Inferior parietal cortex (tissue), 1 donor: Measurements from ENCODE around the gene SERPINA1.

ENCODE experiments used
- DNase-seq: peaks from one replicate; pipeline ENCODE4 v3.0.0-alpha.2; 2016; ENCODE audit errors: extremely low spot score

The SERPINA1 gene

DNA sequence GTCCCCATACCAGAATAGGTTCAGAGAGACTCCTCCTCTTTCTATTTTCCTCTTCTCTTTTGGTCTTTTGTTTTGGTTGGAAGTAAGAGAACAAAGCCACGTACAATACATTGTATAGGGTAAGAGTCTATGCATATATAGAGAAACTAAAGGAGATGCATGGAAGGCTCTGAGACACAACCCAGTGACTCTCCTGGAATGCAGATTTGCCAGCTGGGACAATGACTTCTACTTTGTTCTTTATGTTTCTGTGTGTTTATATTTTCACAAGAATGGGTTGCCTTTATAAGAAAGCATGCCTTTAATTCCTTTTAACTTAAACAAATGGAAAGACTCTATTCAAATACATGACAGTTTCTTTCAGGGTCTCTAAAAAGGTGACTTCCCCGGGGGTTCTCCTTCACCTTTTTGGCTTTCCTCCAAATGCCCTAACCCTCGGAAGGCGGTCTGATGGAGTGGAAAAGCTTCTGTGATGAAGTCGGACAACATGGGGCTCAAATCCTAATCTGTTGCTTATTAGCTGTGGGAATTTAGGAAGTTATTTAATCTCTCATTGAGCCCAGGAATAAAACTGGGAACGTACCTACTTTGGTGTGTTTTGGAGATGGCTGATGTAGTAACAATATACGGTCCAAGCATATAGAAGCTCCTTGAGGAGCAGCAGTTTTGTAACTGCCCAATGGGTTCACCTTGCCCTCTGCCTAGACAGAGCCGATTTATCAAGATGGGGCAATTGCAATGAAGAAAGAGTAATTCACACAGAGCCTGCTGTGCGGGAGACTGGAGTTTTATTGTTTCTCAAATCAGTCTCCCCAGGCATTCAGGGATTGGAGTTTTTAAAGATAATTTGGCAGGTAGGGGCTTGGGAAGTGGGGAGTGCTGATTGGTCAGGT lies 9.1 kb upstream of the SERPINA1 start:
- DNase-seq = no peak

DNA sequence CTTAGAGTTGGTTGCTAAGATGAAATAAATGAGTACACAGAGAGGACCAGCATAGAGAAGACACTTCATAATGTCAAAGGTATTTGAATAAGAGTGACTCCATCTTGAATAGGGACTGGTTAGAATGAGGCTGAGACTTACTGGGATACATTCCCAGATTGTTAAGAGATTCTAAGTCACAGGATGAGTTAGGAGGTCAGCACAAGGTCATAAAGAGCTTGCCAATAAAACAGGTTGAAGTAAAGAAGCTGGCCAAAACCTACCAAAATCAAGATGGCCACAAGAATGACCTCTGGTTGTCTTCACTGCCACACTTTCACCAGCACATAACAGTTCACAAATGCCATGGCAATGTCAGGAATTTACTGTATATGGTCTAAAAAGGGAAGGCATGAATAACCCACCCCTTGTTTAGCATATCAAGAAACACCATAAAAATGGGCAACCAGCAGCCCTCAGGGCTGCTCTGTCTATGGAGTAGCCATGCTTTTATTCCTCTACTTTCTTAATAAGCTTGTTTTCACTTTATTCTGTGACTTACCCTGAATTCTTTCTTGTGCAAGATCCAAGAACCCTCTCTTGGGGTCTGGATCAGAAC lies 8.3 kb upstream of the SERPINA1 start:
- DNase-seq = no peak

DNA sequence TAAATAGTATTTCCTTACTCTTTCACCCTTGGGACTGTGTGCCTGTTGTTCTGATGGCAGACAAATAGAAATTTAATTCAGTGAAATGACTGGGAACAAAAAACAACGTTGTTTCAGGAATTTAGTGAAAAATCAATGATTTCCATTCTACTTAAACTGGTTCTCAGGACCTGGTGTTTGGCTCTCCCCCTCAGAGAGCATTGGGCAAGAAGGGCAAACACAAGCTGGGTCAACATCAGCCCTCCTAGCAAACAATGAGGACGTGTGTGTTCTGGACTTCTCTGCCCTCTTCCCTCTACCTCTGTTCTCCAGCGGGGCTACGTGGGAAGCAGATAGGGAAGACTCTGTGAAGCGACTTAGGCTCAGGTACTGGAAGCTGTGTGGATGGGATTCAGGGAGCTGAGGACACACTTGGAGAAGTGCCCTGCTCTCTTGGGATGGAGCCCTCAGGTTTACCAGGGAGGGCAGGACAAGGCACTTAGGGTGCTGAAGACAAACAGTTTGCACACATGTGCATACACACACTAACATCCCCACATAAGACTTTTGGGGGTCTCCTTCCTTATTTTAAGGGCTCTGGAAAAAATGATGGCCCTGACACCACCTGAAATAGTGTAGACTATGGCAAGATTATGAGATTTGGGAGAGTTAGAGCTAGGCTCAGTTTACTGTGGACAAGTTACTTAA lies 7.6 kb upstream of the SERPINA1 start:
- DNase-seq = no peak

- no peak for DNase-seq
Measured at GRCh38 chr14:94395282-94395887, 7.0 kb upstream of the SERPINA1 start.

DNA sequence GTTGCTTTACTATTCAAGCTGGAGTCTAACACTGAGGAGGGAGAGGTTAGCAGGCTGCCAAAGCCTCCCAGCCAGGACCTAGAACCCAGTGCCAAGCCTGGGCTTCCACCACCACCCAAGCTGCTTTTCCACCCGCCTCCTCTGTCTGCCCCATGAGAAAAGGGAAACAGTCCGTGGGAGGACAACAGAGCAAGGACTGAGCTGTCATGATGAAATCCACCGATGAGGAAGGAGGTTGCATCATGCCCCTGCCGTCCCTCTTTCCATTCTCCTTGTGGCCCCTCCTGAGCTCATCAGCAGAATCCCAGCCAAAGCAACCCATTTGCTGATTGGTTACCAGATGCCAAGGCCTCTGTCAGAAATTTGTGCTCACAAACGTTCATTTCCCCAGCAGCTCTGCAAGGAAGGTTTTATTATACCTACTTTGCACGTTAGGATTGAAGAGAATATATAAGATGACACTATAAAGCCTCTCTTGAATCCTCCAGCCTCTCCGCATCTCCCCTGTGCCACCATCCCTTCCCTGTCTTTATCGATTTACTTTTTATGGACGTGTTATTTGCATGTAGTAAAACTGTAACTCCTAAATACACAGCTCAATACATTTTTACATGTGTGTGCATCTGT lies 6.3 kb upstream of the SERPINA1 start:
- no peak for DNase-seq

- DNase-seq = no peak
Measured at GRCh38 chr14:94394025-94394493, 5.7 kb upstream of the SERPINA1 start.

DNA sequence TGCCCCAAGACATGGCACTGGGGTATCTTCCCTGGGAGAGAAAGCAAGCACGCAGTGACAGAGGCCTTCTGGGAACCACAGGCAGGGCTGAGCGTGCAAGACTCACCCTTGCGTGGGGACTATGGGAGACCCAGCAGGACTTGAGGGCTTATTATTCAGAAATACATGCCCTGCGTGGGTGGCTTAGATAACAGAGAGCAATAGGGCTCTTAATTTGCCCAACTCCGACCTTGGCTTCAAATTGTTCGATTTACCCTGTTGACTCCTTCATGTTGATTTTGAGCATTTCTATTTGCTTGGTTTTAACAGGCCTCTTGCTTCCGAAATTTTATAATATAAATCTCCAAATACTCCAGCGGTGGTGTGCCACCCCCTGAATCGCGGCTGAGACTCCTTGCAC lies 5.1 kb upstream of the SERPINA1 start:
- no peak for DNase-seq

DNA sequence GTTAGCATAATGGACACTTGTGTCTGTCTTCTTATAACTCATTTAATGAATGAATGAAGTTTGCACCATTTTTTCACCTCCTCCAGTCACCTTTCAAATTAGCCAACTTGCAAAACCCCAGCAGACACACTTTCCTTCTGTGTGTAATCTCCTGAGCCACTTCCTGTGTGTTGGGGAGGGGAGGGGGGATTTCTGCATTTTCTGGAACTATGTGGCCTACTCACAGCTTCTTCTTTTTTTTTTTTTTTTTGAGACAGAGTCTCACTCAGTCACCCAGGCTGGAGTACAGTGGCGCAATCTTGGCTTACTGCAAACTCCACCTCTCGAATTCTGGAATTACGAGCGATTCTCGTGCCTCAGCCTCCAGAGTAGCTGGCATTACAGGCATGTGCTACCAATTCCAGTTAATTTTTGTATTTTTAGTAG lies 4.1 kb upstream of the SERPINA1 start:
- DNase-seq = no peak

DNA sequence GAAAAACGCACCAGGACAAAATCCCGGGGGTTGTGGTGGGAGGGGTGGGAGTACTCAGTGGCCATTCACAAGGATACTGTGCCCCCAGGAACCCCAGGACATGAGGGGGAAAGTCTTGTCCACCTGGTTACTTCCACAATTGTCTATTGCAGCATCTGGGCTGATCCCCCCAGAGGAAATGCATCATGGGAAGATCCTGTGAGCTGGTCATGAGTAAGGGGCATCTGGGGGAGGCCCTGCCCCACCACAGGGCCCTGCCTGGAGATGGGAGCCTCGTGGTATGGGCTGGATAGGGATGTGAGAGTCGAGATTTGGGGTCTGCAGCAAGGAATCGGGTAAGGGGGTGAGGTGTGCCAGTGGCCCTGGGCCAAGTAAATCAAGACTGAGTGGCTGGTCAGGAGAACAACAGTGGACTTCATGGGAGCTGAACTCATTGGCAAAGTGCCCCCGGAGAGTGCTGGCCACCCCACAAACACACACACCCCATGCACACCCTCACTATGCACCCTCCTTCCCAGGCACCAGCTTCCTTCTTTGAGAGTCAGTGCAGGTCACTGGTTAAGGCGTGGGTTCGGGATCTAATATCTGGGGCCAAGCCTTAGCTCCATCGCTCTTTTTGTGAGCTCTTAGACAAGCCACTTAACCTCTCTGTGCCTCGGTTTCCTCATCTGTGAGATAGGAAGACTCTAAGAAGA lies 3.0 kb upstream of the SERPINA1 start:
- no peak for DNase-seq

DNA sequence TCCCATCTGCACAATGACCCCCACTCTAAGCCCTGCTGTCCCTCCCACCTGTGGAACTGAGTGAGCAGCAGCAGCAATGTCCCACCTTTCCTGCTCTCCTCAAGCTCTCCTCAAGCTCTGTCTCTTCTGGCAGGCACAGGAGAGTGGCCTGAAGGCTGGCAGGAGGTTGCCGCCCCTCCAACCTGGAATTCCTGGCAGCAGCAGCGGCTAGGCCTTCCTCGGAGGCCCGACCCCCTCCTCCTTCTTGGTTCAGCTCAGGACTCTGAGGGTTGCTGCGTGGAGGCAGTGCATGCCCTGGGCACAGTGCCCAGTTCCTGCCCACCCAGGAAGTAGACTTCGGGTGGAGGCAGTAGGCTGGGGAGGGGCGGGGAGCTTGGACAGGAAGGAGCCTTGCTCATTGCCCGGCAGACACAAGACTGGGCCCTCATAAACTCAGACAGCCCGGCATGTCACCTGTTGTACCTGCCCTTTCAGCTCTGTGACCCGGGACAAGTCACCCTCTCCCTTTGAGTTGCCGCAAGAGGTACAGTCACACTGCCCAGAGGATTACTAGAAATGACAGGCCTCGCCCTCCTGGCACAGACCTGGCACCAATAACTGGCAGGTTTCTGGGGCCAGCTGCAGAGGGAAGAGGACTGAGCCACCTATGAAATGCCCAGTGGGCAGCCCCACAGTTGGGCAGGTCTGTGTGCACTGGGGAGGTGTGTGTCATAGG lies 2.1 kb upstream of the SERPINA1 start:
- no peak for DNase-seq

DNA sequence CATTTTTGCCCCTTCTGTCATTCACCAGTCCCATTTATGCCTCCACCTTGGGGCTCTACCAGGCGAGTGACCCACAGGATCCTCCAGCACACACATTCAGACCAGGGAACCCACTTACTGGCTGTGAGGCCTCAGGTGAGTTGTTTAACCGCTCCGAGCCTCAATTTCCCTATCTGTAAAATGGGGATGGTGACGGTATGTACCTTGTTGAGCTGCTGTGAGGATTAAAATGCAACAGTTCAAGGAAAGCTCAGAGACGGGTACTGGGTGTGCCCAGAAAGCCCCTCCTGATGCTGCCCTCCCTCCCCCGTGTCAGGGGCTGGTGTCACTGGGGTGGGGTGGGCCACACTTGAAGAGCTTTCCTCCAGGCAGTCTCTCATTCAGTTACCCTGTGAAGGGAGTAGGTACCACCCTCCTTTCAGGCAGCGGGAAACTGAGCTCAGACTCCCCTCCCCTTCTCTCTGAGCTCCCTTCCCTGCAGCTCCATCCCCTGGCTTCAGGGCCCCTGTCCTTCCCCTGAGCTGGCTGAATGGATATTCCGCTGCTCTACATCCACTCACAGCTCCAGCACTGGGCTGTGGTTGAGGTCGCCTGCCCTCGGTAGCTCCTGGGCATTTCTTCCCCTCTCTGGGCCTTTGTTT lies 1.4 kb upstream of the SERPINA1 start:
- DNase-seq = no peak

DNA sequence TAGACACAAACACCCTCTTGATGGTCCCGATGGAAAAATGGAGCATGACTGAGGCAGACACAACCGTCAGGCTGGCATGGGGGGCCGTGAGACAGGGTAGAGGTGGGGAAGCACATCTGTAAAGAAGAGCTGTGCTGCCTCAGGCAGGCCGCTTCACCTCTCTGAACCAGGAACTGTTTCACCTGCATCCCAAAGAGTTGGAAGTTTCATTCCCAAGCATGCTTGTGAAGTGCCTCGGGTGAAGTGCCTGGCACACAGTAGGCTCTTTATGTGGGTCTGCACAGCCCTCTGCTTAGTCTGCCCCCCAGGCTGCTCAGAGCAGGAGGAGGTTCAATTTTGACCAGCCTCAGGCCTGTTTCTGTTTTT lies 685 bp upstream of the SERPINA1 start:
- no peak for DNase-seq

GRCh38 chr14:94388027-94388383 lies 397 bp downstream of the SERPINA1 start:
- DNase-seq = no peak

GRCh38 chr14:94387051-94388026 lies 1.1 kb downstream of the SERPINA1 start:
- DNase-seq = no peak

- DNase-seq = no peak
Measured at GRCh38 chr14:94386085-94387031, 2.0 kb downstream of the SERPINA1 start.

GRCh38 chr14:94385553-94386057 lies 2.8 kb downstream of the SERPINA1 start:
- DNase-seq = no peak

GRCh38 chr14:94384342-94384741 lies 4.1 kb downstream of the SERPINA1 start:
- DNase-seq = no peak

- no peak for DNase-seq
Measured at GRCh38 chr14:94383777-94384176, 4.6 kb downstream of the SERPINA1 start.
